GM18508 (cell line): ENCODE data around the gene RELB.

Experiments used
- ATAC-seq: cut with Tn5 transposase; IDR thresholded peaks from one replicate; pipeline ENCODE4 v1.9.1; 2021; ENCODE audit warnings: moderate number of reproducible peaks; ENCODE audit not compliant: insufficient read depth, unreplicated experiment

The RELB gene

GRCh38 chr19:45076851-45077730, 75.8 kb downstream of the RELB start:
- no peak for ATAC-seq

GRCh38 chr19:45078390-45079062, 77.3 kb downstream of the RELB start:
- ATAC-seq: no peak

GRCh38 chr19:45079063-45079910, 78.0 kb downstream of the RELB start, which contains the start of gene GEMIN7:
GEMIN7 (plus strand) TSS chr19:45079260; CDS start chr19:45090115, 10,855 bp downstream.
- no peak for ATAC-seq

GRCh38 chr19:45079911-45080370, 78.7 kb downstream of the RELB start:
- ATAC-seq: no peak

GRCh38 chr19:45082170-45082569, 80.9 kb downstream of the RELB start:
- no peak for ATAC-seq

GRCh38 chr19:45086480-45086879, 85.2 kb downstream of the RELB start:
- no peak for ATAC-seq

GRCh38 chr19:45087531-45087930, 86.3 kb downstream of the RELB start:
- no peak for ATAC-seq
